Activated CD4-positive, alpha-beta T cell treated with anti-CD3 and anti-CD28 coated beads for 24 hours (primary cell): ENCODE results near the gene KIAA0513.
"Not testable (repeated sequence)": the region's sequence is repeated elsewhere in the genome, so short reads cannot be mapped to it uniquely, and the experiment has no call there.

ENCODE experiments used
- DNase-seq, 2 donors: peaks; one replicate each; pipeline ENCODE4 v3.0.0-alpha.2; 2020; ENCODE audit warnings: low read depth in 2 of 2

KIAA0513 gene

GRCh38 chr16:85028685-85029407, 1.3 kb downstream of the KIAA0513 start:
- peak; percentile 51 to 63 for DNase-seq

- peak; percentile 34 to 56 for DNase-seq
Observed at GRCh38 chr16:85029408-85029784, 1.8 kb downstream of the KIAA0513 start.

- no peak for DNase-seq
Observed at GRCh38 chr16:85029981-85030401, 2.4 kb downstream of the KIAA0513 start.

GRCh38 chr16:85031451-85031850, 3.9 kb downstream of the KIAA0513 start:
- no peak for DNase-seq

- not testable (repeated sequence) for DNase-seq
Observed at GRCh38 chr16:85032187-85032586, 4.6 kb downstream of the KIAA0513 start.

- DNase-seq = no peak
Observed at GRCh38 chr16:85033171-85033570, 5.6 kb downstream of the KIAA0513 start.

GRCh38 chr16:85034591-85035433, 7.2 kb downstream of the KIAA0513 start:
- no peak for DNase-seq

GRCh38 chr16:85036236-85037049, 8.8 kb downstream of the KIAA0513 start:
- no peak for DNase-seq

- DNase-seq = no peak
Observed at GRCh38 chr16:85037050-85037410, 9.4 kb downstream of the KIAA0513 start.

GRCh38 chr16:85037721-85038120, 10.1 kb downstream of the KIAA0513 start:
- DNase-seq = no peak

GRCh38 chr16:85040685-85041084, 13.1 kb downstream of the KIAA0513 start:
- DNase-seq = no peak

- DNase-seq = no peak
Observed at GRCh38 chr16:85041219-85042166, 13.9 kb downstream of the KIAA0513 start.

- no peak for DNase-seq
Observed at GRCh38 chr16:85042167-85042526, 14.6 kb downstream of the KIAA0513 start.

- no peak for DNase-seq
Observed at GRCh38 chr16:85042606-85043005, 15.0 kb downstream of the KIAA0513 start.

- DNase-seq = no peak
Observed at GRCh38 chr16:85045077-85045476, 17.5 kb downstream of the KIAA0513 start.

GRCh38 chr16:85045641-85046471, 18.3 kb downstream of the KIAA0513 start:
- DNase-seq = no peak

GRCh38 chr16:85046472-85046916, 18.9 kb downstream of the KIAA0513 start:
- DNase-seq = no peak

GRCh38 chr16:85046931-85047866, 19.6 kb downstream of the KIAA0513 start:
- no peak for DNase-seq

GRCh38 chr16:85047867-85048455, 20.4 kb downstream of the KIAA0513 start:
- no peak for DNase-seq
